RWPE1 (cell line): ENCODE results near the gene DNMT3L.
"Not testable (repeated sequence)": the region's sequence is repeated elsewhere in the genome, so short reads cannot be mapped to it uniquely, and the experiment has no call there.

Source experiments
- CTCF ChIA-PET: fragments of 350-600 bp; sonication (Branson Sonifier 250); formaldehyde crosslinking; extraction: SDS; loops from one replicate; lab custom pipeline; 2021; lab: Yijun Ruan, JAX
- POLR2A ChIA-PET: fragments of 400-600 bp; formaldehyde crosslinking; extraction: SDS; loops from one replicate; lab custom pipeline; 2020; ENCODE audit warnings: antibody characterized with exemption; ENCODE audit not compliant: low non-redundant PET; lab: Yijun Ruan, JAX
- DNase-seq: peaks from one replicate; pipeline ENCODE4 v3.0.0; 2012; ENCODE audit warnings: low spot score
- H3K27ac ChIP-seq: fragments of 450-650 bp; 2 replicates; pipeline ENCODE4 v1.5.1; 2017
- CTCF ChIP-seq: fragments of 450-650 bp; conservative IDR thresholded peaks from 2 replicates; pipeline ENCODE4 v1.5.1; 2017; ENCODE audit warnings: low read depth, mild to moderate bottlenecking

DNMT3L gene

GRCh38 chr21:44286086-44286715 lies 24.5 kb upstream of the DNMT3L start:
- H3K27ac ChIP-seq, result no peak overlapping the region
- ChIA-PET POLR2A (no interaction called here), CTCF (no interaction called here)
- DNase-seq, result no peak
- TF ChIP-seq CTCF, result no peak

GRCh38 chr21:44285138-44285992 lies 23.7 kb upstream of the DNMT3L start, which contains the start of gene AIRE:
Gene AIRE, plus strand, starts transcription at chr21:44285876. Its CDS starts 131 bp downstream, at chr21:44286007.
- no peak for TF ChIP-seq CTCF
- POLR2A ChIA-PET, result no interaction called here
- H3K27ac ChIP-seq, result no peak within 1 kb of the TSS
- DNase-seq, result no peak
- CTCF ChIA-PET, result interaction anchor here (0.9 kb wide), 1 partner anchor 12 kb away, joined by 6 read pairs; no protein-coding TSS in a partner anchor

GRCh38 chr21:44283948-44284347 lies 22.3 kb upstream of the DNMT3L start:
- no peak for TF ChIP-seq CTCF
- DNase-seq, result no peak
- ChIA-PET CTCF (no interaction called here), POLR2A (no interaction called here)
- no peak overlapping the region for H3K27ac ChIP-seq

GRCh38 chr21:44283211-44283785 lies 21.6 kb upstream of the DNMT3L start:
- POLR2A ChIA-PET, DNase-seq, H3K27ac ChIP-seq, CTCF ChIA-PET: not testable (repeated sequence)

DNA sequence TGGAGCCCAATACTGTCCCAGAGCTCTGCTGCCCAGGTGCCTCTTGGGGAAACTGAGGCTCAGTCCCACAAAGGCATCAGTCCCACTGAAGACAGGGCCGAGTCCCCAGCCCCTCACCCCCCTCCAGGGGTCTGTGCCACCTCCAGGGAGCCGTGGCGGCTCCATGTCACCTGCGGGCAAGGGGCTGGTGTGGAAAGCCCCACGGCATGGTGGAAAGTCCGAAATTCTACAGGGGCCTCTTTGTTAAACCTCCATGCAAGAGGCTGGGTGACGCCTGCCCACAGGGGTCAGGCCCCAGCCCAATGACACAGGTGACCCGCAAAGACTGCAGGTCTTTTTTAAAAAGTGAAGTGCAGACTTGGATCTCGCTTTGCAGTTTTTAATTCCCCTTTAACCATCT lies 20.7 kb upstream of the DNMT3L start:
- no peak for TF ChIP-seq CTCF
- POLR2A ChIA-PET, result no interaction called here
- no peak overlapping the region for H3K27ac ChIP-seq
- CTCF ChIA-PET, result no interaction called here
- no peak for DNase-seq

GRCh38 chr21:44281801-44282200 lies 20.1 kb upstream of the DNMT3L start:
- TF ChIP-seq CTCF, result no peak
- ChIA-PET POLR2A (no interaction called here), CTCF (no interaction called here)
- no peak for DNase-seq
- no peak overlapping the region for H3K27ac ChIP-seq
